ENCODE data around the gene PTPRD.

GRCh38 chr9:8857926-8858595 is 1754.7 kb downstream of the PTPRD start:
- TF ChIP-seq, protein P1, sequence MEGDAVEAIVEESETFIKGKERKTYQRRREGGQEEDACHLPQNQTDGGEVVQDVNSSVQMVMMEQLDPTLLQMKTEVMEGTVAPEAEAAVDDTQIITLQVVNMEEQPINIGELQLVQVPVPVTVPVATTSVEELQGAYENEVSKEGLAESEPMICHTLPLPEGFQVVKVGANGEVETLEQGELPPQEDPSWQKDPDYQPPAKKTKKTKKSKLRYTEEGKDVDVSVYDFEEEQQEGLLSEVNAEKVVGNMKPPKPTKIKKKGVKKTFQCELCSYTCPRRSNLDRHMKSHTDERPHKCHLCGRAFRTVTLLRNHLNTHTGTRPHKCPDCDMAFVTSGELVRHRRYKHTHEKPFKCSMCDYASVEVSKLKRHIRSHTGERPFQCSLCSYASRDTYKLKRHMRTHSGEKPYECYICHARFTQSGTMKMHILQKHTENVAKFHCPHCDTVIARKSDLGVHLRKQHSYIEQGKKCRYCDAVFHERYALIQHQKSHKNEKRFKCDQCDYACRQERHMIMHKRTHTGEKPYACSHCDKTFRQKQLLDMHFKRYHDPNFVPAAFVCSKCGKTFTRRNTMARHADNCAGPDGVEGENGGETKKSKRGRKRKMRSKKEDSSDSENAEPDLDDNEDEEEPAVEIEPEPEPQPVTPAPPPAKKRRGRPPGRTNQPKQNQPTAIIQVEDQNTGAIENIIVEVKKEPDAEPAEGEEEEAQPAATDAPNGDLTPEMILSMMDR (conservative IDR thresholded peaks at IDR 0.05; ENCODE audit: low read length): no peak
- no peak for TF ChIP-seq EZH2phosphoT487 (IDR thresholded peaks at IDR 0.05; ENCODE audit: borderline replicate concordance)

All from Loucy (cell line).